Measurements from ENCODE around the gene RANBP10.

Gene RANBP10

DNA sequence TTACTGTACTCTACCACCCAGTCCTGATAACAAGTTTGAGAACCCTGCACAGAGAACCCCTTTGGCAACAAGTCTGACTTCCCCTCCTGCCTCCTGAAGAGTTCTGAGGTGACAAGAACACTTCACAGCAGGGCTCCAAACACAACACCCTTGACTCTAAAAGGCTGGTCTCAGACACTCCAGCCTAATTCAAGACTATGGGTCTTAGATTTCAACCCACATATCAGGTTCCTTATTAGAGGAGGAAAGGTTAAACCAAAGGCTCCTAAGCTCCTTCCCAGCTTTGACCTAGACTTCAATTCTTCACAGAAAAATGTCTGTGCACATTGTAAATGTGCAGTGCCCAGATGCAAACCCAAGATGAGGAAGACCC lies 23.0 kb downstream of the RANBP10 start:
- Histone ChIP-seq H3K4me1 (ENCODE audit: insufficient read depth, low read length, poor library complexity, severe bottlenecking) (peaks cover 42% of the 10 kb centered on the region), H3K9me3 (ENCODE audit: insufficient read depth, low read depth, low read length) (no peaks in the 10 kb centered on the region), H3K4me2 (ENCODE audit: low read depth, low read length, poor library complexity, severe bottlenecking) (no peak overlapping the region), H3K36me3 (ENCODE audit: insufficient read depth, low read length) (peaks cover 10% of the 10 kb centered on the region; the same call in 1 of the 2 replicates), H2AFZ (ENCODE audit: low read length) (no peak overlapping the region), H3K4me3 (ENCODE audit: low read length, poor library complexity, severe bottlenecking) (no peak overlapping the region), H3K79me2 (ENCODE audit: insufficient read depth, low read length) (peaks cover 59% of the 10 kb centered on the region), H3K27me3 (ENCODE audit: insufficient read depth, low read length, poor library complexity, severe bottlenecking) (no peaks in the 10 kb centered on the region), H3F3A (ENCODE audit: low read depth) (peaks cover 3% of the 10 kb centered on the region; the same call in 1 of the 2 replicates), H4K20me1 (ENCODE audit: insufficient read depth, low read length, poor library complexity, severe bottlenecking) (peaks cover 9% of the 10 kb centered on the region), H3K9me2 (replicated peaks; ENCODE audit: low read depth, low read length) (no peaks in the 10 kb centered on the region), H3K9ac (ENCODE audit: low read depth, low read length, poor library complexity, severe bottlenecking) (no peak overlapping the region)
- TF ChIP-seq, protein P1, sequence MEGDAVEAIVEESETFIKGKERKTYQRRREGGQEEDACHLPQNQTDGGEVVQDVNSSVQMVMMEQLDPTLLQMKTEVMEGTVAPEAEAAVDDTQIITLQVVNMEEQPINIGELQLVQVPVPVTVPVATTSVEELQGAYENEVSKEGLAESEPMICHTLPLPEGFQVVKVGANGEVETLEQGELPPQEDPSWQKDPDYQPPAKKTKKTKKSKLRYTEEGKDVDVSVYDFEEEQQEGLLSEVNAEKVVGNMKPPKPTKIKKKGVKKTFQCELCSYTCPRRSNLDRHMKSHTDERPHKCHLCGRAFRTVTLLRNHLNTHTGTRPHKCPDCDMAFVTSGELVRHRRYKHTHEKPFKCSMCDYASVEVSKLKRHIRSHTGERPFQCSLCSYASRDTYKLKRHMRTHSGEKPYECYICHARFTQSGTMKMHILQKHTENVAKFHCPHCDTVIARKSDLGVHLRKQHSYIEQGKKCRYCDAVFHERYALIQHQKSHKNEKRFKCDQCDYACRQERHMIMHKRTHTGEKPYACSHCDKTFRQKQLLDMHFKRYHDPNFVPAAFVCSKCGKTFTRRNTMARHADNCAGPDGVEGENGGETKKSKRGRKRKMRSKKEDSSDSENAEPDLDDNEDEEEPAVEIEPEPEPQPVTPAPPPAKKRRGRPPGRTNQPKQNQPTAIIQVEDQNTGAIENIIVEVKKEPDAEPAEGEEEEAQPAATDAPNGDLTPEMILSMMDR (conservative IDR thresholded peaks at IDR 0.05; ENCODE audit: low read length), result no peak

DNA sequence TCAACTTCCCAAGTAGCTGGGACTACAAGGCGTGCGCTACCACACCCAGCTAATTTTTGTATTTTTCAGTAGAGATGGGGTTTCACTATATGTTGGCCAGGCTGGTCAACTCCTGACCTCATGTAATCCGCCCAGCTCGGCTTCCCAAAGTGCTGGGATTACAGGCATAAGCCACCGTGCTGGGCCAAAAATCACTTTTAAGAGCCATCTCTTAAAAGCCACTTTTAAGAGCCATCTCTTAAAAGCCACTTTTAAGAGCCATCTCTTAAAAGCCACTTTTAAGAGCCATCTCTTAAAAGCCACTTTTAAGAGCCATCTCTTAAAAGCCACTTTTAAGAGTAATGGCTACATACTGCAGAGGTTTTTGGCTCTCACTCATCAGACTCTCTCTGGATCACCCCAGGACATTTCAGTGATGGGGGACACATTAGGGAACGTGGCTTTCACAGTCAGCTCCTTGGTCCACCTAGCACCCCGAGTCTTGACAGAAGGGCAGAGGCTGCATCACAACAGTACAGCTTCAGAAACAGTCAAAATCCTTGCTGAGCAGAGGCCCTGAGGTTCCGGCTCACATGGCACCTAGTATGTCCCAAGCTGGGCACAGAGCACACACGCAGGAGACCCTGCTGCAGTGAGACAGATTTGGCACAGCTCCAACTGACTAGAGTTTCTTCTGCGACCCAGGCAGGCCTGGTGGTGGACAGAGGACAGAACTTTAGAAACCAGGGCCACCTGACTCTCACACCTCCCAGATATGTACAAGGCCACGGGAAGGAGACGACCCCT lies 23.6 kb downstream of the RANBP10 start:
- Histone ChIP-seq H3K9me2 (replicated peaks; ENCODE audit: low read depth, low read length) (no peaks in the 10 kb centered on the region), H3K36me3 (ENCODE audit: insufficient read depth, low read length) (peaks cover 10% of the 10 kb centered on the region; the same call in 1 of the 2 replicates)

DNA sequence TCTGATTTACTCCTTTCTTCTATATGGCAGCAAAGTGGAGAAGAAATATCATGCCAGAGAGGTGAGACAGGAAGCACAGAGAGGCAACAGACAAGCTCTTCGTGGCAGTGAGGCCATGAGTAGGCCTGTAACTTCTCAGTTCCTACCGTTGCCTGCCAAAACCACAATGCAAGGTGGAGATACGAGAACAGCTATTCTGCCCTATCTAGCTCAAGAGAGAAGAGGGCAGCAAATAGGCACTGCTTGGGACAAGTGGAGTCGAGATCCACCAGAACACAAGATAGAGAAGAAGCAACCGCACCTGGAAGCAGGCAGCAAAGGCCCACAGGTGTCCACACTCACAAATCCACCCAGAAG lies 24.8 kb downstream of the RANBP10 start:
- H3K4me3 ChIP-seq (ENCODE audit: low read length, poor library complexity, severe bottlenecking), result peak overlapping the region; percentile 49
- H3F3A ChIP-seq (ENCODE audit: low read depth), result peaks cover 3% of the 10 kb centered on the region; the same call in 1 of the 2 replicates
- peaks cover 60% of the 10 kb centered on the region for H3K79me2 ChIP-seq (ENCODE audit: insufficient read depth, low read length)
- peaks cover 10% of the 10 kb centered on the region; the same call in 1 of the 2 replicates for H3K36me3 ChIP-seq (ENCODE audit: insufficient read depth, low read length)
- peaks cover 4% of the 10 kb centered on the region for H4K20me1 ChIP-seq (ENCODE audit: insufficient read depth, low read length, poor library complexity, severe bottlenecking)
- TF ChIP-seq EZH2phosphoT487 (IDR thresholded peaks at IDR 0.05; ENCODE audit: borderline replicate concordance), result no peak
- TF ChIP-seq, protein P1 (conservative IDR thresholded peaks at IDR 0.05; ENCODE audit: low read length), result no peak
- no peaks in the 10 kb centered on the region for H3K9me2 ChIP-seq (replicated peaks; ENCODE audit: low read depth, low read length)
- H3K4me1 ChIP-seq (ENCODE audit: insufficient read depth, low read length, poor library complexity, severe bottlenecking), result peaks cover 42% of the 10 kb centered on the region
- H2AFZ ChIP-seq (ENCODE audit: low read length), result no peak overlapping the region
- peak overlapping the region; percentile 69 for H3K4me2 ChIP-seq (ENCODE audit: low read depth, low read length, poor library complexity, severe bottlenecking)
- H3K27me3 ChIP-seq (ENCODE audit: insufficient read depth, low read length, poor library complexity, severe bottlenecking), result no peaks in the 10 kb centered on the region
- H3K9me3 ChIP-seq (ENCODE audit: insufficient read depth, low read depth, low read length), result no peaks in the 10 kb centered on the region
- peak overlapping the region; percentile 69 for H3K9ac ChIP-seq (ENCODE audit: low read depth, low read length, poor library complexity, severe bottlenecking)

More for the DNA sequence above, 23.6 kb downstream of the RANBP10 start:
- TF ChIP-seq, protein P1 (conservative IDR thresholded peaks at IDR 0.05; ENCODE audit: low read length), result no peak
- TF ChIP-seq EZH2phosphoT487 (IDR thresholded peaks at IDR 0.05; ENCODE audit: borderline replicate concordance), result no peak
- H4K20me1 ChIP-seq (ENCODE audit: insufficient read depth, low read length, poor library complexity, severe bottlenecking), result peaks cover 9% of the 10 kb centered on the region
- peaks cover 42% of the 10 kb centered on the region for H3K4me1 ChIP-seq (ENCODE audit: insufficient read depth, low read length, poor library complexity, severe bottlenecking)
- no peaks in the 10 kb centered on the region for H3K9me3 ChIP-seq (ENCODE audit: insufficient read depth, low read depth, low read length)
- H3K4me2 ChIP-seq (ENCODE audit: low read depth, low read length, poor library complexity, severe bottlenecking), result no peak overlapping the region
- H2AFZ ChIP-seq (ENCODE audit: low read length), result no peak overlapping the region
- H3K27me3 ChIP-seq (ENCODE audit: insufficient read depth, low read length, poor library complexity, severe bottlenecking), result no peaks in the 10 kb centered on the region
- H3K79me2 ChIP-seq (ENCODE audit: insufficient read depth, low read length), result peaks cover 63% of the 10 kb centered on the region
- H3K4me3 ChIP-seq (ENCODE audit: low read length, poor library complexity, severe bottlenecking), result no peak overlapping the region
- no peak overlapping the region for H3K9ac ChIP-seq (ENCODE audit: low read depth, low read length, poor library complexity, severe bottlenecking)
- H3F3A ChIP-seq (ENCODE audit: low read depth), result peaks cover 3% of the 10 kb centered on the region; the same call in 1 of the 2 replicates

All from Loucy (cell line).